ENCODE data around the gene SGPL1.
"Not testable (repeated sequence)": the region's sequence is repeated elsewhere in the genome, so short reads cannot be mapped to it uniquely, and the experiment has no call there.

SGPL1 gene, protein sequence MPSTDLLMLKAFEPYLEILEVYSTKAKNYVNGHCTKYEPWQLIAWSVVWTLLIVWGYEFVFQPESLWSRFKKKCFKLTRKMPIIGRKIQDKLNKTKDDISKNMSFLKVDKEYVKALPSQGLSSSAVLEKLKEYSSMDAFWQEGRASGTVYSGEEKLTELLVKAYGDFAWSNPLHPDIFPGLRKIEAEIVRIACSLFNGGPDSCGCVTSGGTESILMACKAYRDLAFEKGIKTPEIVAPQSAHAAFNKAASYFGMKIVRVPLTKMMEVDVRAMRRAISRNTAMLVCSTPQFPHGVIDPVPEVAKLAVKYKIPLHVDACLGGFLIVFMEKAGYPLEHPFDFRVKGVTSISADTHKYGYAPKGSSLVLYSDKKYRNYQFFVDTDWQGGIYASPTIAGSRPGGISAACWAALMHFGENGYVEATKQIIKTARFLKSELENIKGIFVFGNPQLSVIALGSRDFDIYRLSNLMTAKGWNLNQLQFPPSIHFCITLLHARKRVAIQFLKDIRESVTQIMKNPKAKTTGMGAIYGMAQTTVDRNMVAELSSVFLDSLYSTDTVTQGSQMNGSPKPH

DNA sequence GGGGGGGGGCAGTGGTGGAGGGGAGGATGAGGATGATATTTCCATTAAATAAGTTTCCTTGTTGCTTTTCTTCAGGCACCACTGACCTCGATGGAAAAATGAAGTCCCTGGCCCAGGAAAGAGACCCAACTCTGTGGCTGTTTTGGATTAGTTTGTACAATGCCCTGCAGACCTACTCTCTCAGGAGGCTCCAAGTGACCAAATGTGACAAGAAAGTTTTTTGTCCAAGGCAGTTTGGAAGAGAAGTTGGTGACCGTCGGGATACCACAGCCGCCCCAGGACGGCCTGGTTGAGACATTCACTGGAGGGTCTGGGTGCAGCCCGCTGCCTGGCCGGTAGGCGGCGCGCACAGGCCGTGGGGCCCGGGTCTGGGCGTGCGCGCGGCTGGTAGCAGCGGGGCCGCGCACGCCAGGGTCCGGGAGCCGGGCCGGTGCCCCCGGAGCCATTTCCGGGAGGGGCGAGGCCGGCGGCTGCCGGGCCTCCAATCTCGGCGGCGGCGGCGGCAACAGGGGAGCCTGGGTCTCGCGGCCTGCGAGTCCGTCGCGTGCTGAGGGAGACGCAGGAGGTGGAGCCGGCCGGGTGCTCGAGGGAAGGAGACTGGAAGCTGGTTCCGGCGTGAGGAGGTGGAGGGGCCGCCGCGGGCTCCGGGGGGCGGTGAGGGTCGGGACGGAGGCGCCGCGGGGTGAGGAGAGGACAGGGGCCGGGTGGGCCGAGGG is at the start of gene SGPL1:
Gene SGPL1, plus strand, starts transcription at position 445 of the 716 bp plus-strand sequence. CDS start 906 bp downstream, outside the sequence.
- DNase-seq (ENCODE audit: low read depth in 1 of 2, low spot score in 1 of 2), result peak; percentile 77 to 80

DNA sequence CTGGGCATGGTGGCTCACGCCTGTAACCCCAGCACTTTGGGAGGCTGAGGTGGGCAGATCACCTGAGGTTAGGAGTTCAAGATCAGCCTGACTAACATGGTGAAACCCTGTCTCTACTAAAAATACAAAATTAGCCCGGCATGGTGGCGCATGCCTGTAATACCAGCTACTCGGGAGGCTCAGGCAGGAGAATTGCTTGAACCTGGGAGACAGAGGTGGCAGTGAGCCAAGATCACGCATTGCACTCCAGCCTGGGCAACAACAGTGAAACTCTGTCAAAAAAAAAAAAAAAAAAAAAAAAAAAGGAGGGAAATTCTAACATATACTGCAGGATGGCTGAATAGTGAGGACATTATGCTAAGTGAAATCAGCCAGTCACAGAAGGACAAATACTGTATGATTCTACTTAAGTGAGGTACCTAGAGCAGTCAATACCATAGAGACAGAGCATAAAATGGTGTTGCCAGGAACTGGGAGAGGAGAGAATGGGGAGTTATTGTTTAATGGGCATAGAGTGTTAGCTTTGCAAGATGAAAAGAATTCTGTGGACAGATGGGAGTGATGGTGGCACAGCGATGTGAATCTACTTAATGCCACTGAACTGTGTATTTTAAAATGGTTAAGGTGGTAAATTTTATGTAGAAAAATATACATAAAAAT is 47.6 kb upstream of the SGPL1 start:
- not testable (repeated sequence) for DNase-seq (ENCODE audit: low read depth in 1 of 2, low spot score in 1 of 2)

DNA sequence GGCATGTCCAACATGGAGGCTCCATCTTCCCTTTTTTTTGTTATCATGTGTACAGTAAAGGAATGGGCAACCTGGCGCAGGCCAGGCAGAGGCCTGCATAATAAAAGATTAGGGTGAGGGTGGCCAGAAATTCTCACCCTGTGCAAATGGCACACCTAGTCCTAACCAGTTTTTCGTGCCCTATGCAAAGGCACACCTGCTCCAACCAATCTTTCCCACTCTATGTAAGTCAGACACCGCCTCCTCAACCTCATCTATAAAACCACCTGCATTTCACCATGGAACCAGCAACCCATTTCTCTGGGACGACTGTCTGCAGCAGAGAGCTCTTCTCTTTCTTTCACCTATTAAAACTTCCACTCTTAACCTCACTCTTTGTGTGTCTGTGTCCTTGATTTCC is 46.6 kb upstream of the SGPL1 start:
- DNase-seq (ENCODE audit: low read depth in 1 of 2, low spot score in 1 of 2), result no peak

DNA sequence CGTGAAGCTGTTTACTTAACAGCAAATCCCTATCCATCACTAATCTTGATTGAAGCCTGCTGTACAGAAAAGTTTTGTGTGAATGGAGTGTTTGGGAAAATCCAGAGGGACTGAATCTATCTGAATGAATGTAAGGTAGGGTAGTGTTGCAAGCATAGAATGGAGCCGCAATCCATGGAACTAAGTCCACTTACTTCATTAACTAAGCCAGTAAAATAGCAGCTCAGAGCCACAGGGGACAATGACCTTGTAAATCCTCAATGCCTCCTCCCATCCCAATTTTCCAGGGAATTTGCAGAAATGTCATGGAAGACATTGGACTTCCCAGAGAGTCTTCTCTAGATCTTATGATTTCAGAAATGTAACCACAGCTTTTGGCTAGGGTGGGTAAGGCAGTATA is 45.7 kb upstream of the SGPL1 start:
- no peak for DNase-seq (ENCODE audit: low read depth in 1 of 2, low spot score in 1 of 2)

DNA sequence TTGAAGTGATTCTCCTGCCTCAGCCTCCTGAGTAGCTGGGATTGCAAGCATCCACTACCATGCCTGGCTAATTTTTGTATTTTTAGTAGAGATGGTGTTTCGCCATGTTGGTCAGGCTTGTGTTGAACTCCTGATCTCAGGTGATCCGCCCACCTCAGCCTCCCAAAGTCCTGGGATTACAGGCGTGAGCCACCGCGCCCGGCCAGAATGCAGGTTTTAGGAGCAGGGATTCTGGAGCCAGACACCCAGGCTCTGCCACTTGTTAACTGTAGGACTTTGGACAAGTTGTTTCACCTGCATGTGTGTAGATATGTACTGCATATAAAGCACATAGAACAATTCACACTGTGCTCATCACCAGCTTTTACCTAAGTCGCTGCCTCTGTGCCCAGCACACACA is 45.2 kb upstream of the SGPL1 start:
- DNase-seq (ENCODE audit: low read depth in 1 of 2, low spot score in 1 of 2), result not testable (repeated sequence)

DNA sequence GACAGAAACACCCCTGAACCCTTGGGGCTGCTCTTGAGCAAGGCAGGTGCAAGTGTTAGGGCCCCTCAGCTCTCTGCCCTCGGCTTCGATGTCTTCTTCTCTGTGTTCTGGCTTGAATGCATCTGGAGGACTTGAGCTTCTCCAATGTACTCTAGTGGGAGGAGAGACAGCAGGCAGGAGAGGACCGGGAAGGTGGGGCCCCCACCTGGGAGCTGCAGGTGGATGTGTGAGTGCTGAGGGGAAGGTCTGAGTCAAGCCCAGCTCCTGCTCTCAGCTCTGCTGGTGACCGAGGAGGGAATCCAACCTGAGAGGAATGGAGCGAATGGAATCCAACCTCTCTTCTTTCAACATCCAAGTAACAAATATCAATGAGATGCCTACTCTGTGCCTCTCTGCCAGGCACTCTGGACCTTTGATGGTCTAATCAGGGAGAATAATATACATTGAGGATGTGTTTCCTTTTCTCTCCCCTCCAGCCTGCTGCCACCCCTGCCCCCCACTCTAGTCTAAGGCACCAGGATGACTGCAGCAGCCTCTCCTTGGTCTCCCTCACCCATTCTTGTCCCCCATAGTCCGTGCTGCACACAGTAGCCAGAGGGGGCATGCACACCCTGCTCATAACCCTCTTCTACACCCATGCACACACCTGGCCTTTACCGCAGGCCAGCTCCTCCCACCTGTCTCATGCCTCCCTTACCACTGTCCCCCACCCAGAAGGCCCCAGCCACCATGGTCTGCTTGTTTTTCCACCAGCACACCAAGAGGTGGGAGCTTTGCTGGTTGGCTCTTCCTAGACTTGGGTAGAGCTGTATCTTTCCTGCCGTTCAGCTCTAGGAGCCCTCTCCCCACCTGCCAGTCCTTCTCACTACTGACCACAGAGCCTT is 44.2 kb upstream of the SGPL1 start:
- DNase-seq (ENCODE audit: low read depth in 1 of 2, low spot score in 1 of 2), result no peak

DNA sequence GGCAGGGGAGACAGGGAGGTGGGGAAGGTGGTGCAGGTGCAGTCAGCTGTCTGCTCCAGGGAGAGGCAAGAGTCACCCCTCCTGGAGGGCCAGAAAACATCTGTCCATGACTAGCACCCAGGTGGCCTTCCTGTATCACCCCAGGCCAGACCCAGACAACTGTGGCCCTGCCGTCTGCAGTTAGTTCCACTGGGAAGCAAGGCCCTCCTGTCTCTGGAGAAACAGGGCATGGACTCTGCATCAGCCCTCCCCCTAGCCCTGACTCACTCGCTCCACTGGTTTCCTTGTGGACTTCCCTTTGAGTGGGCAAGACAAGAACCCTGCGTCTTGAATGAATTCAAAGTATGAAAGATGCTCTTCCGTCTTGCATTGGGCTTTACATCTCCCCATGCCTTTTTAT is 43.1 kb upstream of the SGPL1 start:
- no peak for DNase-seq (ENCODE audit: low read depth in 1 of 2, low spot score in 1 of 2)

DNA sequence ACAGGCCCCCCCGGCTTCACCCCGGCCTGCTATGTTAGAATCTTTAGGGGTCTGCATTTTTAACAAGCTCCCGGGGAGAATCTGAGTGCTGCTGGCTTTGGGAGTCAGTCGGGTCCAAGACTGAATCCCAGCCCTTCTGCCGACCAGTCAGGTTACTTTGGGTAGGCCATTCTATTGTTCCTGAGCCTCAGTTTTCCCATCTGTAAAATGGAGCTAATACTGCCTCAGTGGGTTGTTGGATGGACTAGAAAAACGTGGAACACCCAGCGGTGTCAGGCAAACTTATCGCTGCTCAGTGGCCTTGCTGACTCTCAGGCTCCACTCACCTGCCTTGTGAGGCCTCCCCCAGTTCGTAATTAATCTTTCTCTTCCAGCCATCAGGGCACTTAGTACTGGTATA is 42.3 kb upstream of the SGPL1 start:
- no peak for DNase-seq (ENCODE audit: low read depth in 1 of 2, low spot score in 1 of 2)

DNA sequence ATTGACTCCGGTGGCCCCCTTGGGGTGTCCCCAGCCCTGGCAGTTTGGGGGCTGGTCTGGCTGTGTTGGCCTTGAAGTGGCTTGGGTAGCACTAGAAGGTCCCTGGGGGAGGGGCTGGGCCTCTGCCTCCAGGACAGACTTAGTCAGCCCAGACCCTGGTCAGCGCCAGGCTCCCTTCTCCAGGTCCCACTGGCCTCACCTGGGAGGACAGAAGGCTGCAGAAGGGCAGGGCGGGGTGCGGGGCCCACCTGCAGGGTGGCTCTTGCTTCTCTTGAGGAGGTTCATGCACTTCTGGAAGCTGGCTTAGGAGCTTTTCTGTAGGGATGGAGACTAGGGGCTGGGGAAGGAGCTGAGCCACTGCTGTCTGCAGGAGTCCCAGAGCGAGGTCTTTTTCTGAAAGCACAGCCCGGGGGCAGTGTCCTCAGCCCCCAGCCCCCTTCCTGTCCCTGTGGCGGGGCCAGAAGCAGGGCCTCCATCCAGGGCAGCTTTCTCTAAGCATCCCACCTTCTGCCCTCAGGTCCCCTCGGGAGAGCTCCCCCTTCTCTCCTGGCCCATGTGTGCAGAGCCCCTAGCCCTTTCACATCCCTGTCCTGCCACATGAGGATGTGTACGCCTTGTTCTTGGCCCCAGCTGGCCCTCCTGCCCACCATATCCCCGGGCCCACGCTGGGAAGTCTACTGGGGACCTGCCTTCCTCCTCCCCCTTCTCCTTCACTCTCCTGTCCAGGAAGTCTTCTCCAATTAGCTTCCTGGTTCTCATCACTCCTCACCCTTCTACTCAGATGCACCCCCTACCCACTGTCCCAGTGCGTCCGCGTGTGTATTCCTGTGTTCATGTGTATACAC is 41.6 kb upstream of the SGPL1 start:
- DNase-seq (ENCODE audit: low read depth in 1 of 2, low spot score in 1 of 2), result no peak

DNA sequence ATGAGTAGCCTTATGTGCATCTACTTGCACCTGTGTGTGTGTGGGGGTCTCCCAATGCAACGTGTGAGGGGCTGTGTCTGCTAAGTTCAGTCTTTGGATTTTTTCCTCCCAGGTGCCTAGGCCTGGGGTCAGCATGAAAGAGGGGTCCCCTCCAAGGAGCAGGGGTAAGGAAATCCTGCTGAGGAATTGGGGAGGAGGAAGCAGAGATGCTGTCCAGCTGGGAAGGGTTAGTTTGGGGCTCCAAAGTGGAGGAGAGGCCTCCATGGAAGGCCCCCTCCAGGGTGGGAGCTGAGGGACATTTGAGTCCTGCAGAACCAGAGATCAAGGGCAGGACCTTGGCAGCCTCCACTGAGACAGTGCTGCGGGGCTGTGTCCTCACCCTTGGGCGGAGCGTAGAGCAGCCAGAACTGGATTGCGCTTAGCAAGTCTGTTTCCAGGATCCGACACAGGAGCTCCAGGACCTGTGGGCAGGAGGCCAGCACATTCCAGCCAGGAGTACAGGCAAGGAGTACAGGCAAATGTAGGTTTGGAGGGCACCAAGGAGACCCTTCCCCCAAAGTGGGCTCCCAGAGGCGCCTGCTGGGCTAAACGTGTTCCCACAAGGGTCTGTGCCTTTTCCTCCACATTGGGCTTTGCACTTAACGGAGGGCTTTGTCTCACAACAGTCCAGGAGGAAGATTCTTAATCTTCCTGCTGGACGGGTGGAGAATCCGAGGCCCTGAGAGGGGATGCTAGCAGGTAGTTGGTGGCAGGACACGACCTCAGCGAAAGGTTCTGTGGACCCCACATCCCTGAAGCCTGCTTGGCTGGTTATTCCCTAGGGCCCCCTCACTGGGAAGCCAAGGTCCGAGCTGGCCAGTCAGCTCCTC is 40.7 kb upstream of the SGPL1 start:
- DNase-seq (ENCODE audit: low read depth in 1 of 2, low spot score in 1 of 2), result no peak

DNA sequence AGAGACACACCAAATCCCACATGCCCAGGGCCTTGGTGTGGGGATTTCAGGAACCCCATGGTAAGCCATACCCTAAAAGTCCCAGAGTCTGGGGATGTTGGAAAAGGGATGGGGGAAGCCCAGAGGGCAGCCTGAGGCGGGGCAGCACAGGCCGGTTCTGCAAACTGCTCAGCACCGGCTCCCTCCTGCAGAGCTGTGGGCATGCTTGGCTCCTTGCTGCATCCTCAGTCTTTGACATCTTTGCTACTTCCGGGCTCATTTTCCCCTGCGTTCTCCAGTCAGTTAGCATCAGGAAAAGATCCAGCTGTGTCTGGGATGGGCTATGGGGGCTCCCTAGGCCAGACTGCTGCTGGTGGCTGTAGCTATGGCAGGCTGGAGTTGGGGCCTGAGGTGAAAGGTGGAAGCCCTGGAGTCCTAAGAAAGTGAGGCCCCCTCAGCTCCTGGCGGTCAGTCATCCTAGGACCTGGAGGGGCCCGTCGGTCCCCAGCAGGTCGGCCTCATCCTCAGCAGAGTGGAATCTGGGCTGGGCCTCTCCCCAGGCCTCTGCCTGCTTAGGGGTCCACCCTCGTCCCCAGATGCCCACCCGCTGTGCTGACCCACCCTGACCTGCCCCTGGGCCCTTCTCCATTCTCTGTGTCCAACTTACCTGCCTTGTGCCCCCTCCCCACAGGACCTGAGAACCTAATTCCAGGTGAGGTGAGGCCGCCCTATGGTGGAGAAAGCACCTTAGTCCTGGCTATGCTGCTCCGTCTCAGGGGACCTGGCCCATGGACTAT is 39.9 kb upstream of the SGPL1 start:
- no peak for DNase-seq (ENCODE audit: low read depth in 1 of 2, low spot score in 1 of 2)

DNA sequence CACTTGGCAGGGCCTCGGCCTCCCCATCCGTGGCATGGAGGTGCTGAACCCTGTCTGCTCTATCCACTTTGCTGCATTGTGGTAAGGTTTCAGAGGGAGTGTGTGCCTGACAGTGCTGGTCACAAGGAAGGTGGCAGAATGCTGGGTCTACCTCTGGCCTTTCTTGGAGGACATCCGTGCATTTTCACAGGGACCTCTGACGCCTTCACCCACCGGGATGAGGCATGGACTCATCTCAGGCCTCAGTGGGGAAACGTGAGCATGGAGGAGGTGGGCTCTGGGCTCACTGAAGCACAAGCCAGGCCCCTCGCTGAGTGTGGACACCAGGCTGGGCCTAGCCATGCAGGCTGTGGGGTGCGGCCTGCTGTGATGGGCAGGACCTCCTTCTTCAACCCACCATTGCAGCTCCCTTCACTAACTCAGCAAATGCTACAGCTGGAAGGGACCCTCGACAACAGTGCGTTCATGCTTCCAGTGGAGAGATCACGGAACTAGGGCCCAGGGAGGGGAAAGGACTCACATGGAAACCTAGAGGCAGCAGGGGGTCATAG is 39.2 kb upstream of the SGPL1 start:
- DNase-seq (ENCODE audit: low read depth in 1 of 2, low spot score in 1 of 2), result no peak

DNA sequence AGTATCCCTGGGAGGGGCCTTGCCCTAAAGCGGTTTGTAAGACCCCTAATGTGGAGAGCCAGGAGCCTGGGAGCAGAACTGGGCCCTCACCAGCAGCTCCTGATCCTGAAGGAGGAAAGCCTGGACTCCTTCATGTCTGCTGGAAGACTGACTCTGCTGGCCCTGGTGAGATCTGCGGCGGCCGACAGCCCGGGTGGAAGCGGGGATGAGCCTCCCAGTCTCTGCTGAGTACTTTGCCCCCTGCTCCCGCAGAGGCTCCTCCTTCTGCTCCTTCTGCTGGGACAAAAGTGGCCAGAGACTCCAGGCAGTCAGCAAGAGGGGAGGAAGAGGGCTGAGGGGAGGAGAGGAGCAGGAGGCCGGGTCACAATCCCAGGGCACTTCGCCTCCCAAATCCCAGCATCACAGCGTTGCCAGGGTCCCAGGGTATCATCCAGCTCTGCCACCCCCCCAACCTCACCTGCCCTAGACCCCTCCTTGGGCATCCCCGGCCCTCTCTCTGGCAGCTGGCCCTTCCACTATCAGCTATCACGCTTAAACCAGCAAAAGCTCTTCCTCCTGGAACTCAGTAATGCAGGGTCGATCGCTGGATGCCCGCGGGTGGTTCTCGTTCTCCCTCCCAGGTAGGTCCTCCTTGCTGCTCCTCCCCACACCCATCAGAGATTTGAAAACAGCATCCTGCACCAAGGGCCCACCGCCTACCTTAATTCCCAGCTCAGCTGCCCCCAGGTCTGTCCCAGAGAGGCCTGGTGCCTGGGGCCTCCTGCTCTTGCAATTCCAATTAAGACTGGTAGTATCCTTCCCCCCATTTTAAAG is 38.5 kb upstream of the SGPL1 start:
- DNase-seq (ENCODE audit: low read depth in 1 of 2, low spot score in 1 of 2), result no peak

DNA sequence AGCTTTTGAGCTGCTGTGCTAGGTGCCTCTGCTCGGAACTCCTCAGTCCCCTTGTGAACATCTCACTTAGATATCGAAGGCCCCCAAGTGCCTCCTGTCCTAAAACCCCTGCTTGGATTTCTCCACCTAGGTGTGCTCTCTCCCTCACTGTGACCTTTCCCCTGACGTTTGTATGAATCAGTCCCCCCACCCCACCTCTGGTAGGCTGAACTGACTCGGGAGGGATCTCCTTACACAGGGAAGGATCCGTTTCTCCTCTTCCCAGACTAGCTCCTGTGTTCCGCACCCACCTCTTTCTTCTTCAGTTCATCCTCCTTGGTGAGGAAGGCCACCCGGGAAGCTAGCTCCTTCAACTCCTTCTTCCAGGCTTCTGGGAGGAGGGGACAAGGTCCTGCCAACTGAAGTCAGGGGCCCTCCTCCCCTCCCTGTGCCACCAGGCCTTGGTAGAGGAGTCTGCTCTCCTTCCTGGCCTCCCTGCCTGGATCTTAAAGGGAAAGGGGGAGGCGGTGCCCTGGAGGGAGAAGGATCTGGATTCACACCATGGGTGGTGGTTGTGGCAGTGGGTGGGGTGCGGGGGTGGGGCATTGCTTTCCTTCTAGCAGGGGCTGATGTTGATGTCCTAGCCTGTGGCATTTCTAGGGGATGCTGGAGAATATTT is 37.4 kb upstream of the SGPL1 start:
- DNase-seq (ENCODE audit: low read depth in 1 of 2, low spot score in 1 of 2), result no peak

DNA sequence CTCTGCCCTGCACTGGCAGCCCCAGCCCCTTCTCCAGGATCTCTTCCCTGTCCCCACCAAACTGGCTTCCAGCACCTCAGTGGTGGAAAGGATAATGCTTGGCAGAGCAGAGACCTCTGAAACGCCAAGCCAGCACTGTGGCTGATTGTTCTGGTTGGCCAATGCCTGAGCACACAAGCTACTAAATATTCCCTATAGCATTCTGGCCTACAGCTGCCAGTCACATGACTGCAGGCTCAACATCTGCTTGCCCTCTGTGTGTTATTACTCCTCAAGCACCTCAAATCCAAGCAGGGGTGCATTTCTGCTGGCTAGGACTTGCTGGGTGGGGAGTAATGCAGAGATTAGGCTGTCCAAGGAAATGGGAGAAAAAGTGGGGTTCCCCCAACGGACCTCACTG is 36.7 kb upstream of the SGPL1 start:
- DNase-seq (ENCODE audit: low read depth in 1 of 2, low spot score in 1 of 2), result no peak
